MM.1S (cell line): ENCODE measurements around the gene STAG1.

Source experiments
- DNase-seq: peaks from one replicate; pipeline ENCODE4 v3.0.0-alpha.2; 2015
- H2AFZ ChIP-seq: fragments of 300-600 bp; sonication (generic); 2 replicates; pipeline ENCODE4 v1.6.0; 2016; ENCODE audit warnings: antibody characterized with exemption, low read length
- H3F3A ChIP-seq: fragments of 300-600 bp; sonication (generic); 2 replicates; pipeline ENCODE4 v1.6.1; 2016; ENCODE audit warnings: mild to moderate bottlenecking, antibody characterized with exemption, low read length, moderate library complexity, mixed read lengths; ENCODE audit not compliant: insufficient read depth
- H3K27ac ChIP-seq: fragments of 300-600 bp; sonication (generic); 2 replicates; pipeline ENCODE4 v1.5.1; 2016; ENCODE audit warnings: mild to moderate bottlenecking, low read length
- H3K27me3 ChIP-seq: fragments of 300-600 bp; sonication (generic); replicated peaks from 2 replicates; pipeline ENCODE4 v1.6.0; 2016; ENCODE audit warnings: low read length; ENCODE audit not compliant: insufficient read depth
- H3K36me3 ChIP-seq: fragments of 300-600 bp; sonication (generic); replicated peaks from 2 replicates; pipeline ENCODE4 v1.6.1; 2016; ENCODE audit warnings: mild to moderate bottlenecking, low read length, mixed read lengths; ENCODE audit not compliant: insufficient read depth
- H3K4me1 ChIP-seq: fragments of 300-600 bp; sonication (generic); 2 replicates; pipeline ENCODE4 v1.6.1; 2016; ENCODE audit warnings: low read length, mixed read lengths
- H3K4me2 ChIP-seq: fragments of 300-600 bp; sonication (generic); 2 replicates; pipeline ENCODE4 v1.6.0; 2016; ENCODE audit warnings: low read depth, low read length
- H3K4me3 ChIP-seq: fragments of 300-600 bp; sonication (generic); 2 replicates; pipeline ENCODE4 v1.5.1; 2016; ENCODE audit warnings: low read length, mixed read lengths
- H3K79me2 ChIP-seq: fragments of 300-600 bp; sonication (generic); 2 replicates; pipeline ENCODE4 v1.6.1; 2016; ENCODE audit warnings: mixed run types, low read length, mixed read lengths
- H3K9ac ChIP-seq: fragments of 300-600 bp; sonication (generic); 2 replicates; pipeline ENCODE4 v1.6.1; 2016; ENCODE audit warnings: low read length, mixed read lengths
- H3K9me2 ChIP-seq: fragments of 300-600 bp; sonication (generic); replicated peaks from 2 replicates; pipeline ENCODE4 v1.6.1; 2016; ENCODE audit warnings: mild to moderate bottlenecking, low read length, mixed read lengths; ENCODE audit not compliant: insufficient read depth
- H3K9me3 ChIP-seq: fragments of 300-600 bp; sonication (generic); replicated peaks from 2 replicates; pipeline ENCODE4 v1.6.1; 2016; ENCODE audit warnings: mild to moderate bottlenecking, low read length, mixed read lengths; ENCODE audit not compliant: insufficient read depth
- H4K20me1 ChIP-seq: fragments of 300-600 bp; sonication (generic); 2 replicates; pipeline ENCODE4 v1.6.1; 2016; ENCODE audit warnings: mild to moderate bottlenecking, low read length, moderate library complexity, mixed read lengths; ENCODE audit not compliant: insufficient read depth
- CTCF ChIP-seq: fragments of 300-600 bp; sonication (generic); IDR thresholded peaks from 2 replicates; pipeline ENCODE4 v1.5.1; 2016; ENCODE audit warnings: antibody characterized with exemption, low read length, mixed read lengths

The STAG1 gene

GRCh38 chr3:136291302-136291701 is 460.9 kb downstream of the STAG1 start:
- no peaks in the 10 kb centered on the region for H3F3A ChIP-seq
- H3K4me3 ChIP-seq = no peak overlapping the region
- no peak for TF ChIP-seq CTCF
- H3K9ac ChIP-seq = no peak overlapping the region
- DNase-seq = no peak
- no peak overlapping the region for H2AFZ ChIP-seq
- H3K27me3 ChIP-seq = no peaks in the 10 kb centered on the region
- no peaks in the 10 kb centered on the region for H3K4me1 ChIP-seq
- no peaks in the 10 kb centered on the region for H3K79me2 ChIP-seq
- H3K36me3 ChIP-seq = 0 out of 2 replicates have a peak, but pooled peaks cover 3% of the 10 kb centered on the region
- no peaks in the 10 kb centered on the region for H4K20me1 ChIP-seq
- H3K9me2 ChIP-seq = no peaks in the 10 kb centered on the region
- no peak overlapping the region for H3K27ac ChIP-seq
- no peaks in the 10 kb centered on the region for H3K9me3 ChIP-seq
- H3K4me2 ChIP-seq = no peak overlapping the region
